ENCODE results near the gene P4HA2. TPM values are rescaled to one million over a fixed set of nuclear protein-coding genes. Genes with fewer than 3 reads are reported as not detected.
"Not testable (repeated sequence)": the region's sequence is repeated elsewhere in the genome, so short reads cannot be mapped to it uniquely, and the experiment has no call there.

The P4HA2 gene
- total and polyA plus RNA-seq, 8 donors: 22.5 to 81.9 (median 34.1) TPM

GRCh38 chr5:132147663-132148062, 80.0 kb downstream of the P4HA2 start:
- ATAC-seq (no peak), DNase-seq (no peak)
- intact Hi-C loops (cut with DNase I): no loop called here

GRCh38 chr5:132145326-132145725, 82.3 kb downstream of the P4HA2 start:
- H3K27me3 ChIP-seq; H3K36me3 ChIP-seq; intact Hi-C loops (cut with DNase I); H3K27ac ChIP-seq; DNase-seq; ATAC-seq; H3K4me1 ChIP-seq; H3K4me3 ChIP-seq: not testable (repeated sequence)
- peaks cover 0 to 36% of the 10 kb centered on the region in 2 donors for H3K9me3 ChIP-seq

More at GRCh38 chr5:132147663-132148062, 80.0 kb downstream of the P4HA2 start:
- TF ChIP-seq, protein P1, sequence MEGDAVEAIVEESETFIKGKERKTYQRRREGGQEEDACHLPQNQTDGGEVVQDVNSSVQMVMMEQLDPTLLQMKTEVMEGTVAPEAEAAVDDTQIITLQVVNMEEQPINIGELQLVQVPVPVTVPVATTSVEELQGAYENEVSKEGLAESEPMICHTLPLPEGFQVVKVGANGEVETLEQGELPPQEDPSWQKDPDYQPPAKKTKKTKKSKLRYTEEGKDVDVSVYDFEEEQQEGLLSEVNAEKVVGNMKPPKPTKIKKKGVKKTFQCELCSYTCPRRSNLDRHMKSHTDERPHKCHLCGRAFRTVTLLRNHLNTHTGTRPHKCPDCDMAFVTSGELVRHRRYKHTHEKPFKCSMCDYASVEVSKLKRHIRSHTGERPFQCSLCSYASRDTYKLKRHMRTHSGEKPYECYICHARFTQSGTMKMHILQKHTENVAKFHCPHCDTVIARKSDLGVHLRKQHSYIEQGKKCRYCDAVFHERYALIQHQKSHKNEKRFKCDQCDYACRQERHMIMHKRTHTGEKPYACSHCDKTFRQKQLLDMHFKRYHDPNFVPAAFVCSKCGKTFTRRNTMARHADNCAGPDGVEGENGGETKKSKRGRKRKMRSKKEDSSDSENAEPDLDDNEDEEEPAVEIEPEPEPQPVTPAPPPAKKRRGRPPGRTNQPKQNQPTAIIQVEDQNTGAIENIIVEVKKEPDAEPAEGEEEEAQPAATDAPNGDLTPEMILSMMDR (IDR thresholded peaks at IDR 0.05): no peak
- Histone ChIP-seq H3K36me3 (no peaks in the 10 kb centered on the region), H3K27ac (no peak overlapping the region), H3K4me3 (no peak overlapping the region), H3K9me3 (peaks cover 0 to 36% of the 10 kb centered on the region in 2 donors), H3K27me3 (no peaks in the 10 kb centered on the region), H3K4me1 (no peaks in the 10 kb centered on the region)

- Histone ChIP-seq H3K4me1 (no peaks in the 10 kb centered on the region), H3K4me3 (no peak overlapping the region), H3K27ac (no peak overlapping the region), H3K9me3 (peaks cover 0 to 40% of the 10 kb centered on the region in 2 donors), H3K36me3 (no peaks in the 10 kb centered on the region), H3K27me3 (no peaks in the 10 kb centered on the region)
- intact Hi-C loops (cut with DNase I): no loop called here
- DNase-seq (no peak), ATAC-seq (no peak)
- TF ChIP-seq, protein P1 (IDR thresholded peaks at IDR 0.05): no peak
Observed at GRCh38 chr5:132143148-132143547, 84.5 kb downstream of the P4HA2 start.

DNA sequence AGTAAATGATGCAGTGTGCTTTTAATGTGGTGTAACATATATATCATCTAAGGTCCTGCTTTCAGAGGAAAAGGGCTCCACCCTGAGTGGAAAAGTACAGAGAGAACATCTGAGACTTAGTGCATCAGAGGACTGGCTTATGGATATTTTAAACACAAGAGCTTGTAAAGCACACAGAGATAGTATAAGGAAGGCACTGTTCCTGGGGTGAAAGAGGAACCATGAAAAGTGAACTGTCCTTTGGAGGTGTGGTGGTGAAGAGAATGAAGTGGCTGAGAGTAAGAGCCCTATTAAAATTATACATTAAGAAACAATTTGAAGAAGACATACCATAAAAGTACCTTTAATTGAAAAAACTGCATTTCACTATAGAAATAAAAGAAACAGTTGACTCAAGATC, 85.2 kb downstream of the P4HA2 start:
- intact Hi-C loops (cut with DNase I): no loop called here
- no peak for ATAC-seq

More for the DNA sequence above, 85.2 kb downstream of the P4HA2 start:
- peaks cover 0 to 40% of the 10 kb centered on the region in 2 donors for H3K9me3 ChIP-seq
- no peaks in the 10 kb centered on the region for H3K36me3 ChIP-seq
- no peaks in the 10 kb centered on the region for H3K27me3 ChIP-seq
- no peaks in the 10 kb centered on the region for H3K4me1 ChIP-seq
- H3K27ac ChIP-seq: no peak overlapping the region
- H3K4me3 ChIP-seq: no peak overlapping the region
- TF ChIP-seq, protein P1 (IDR thresholded peaks at IDR 0.05): no peak
- DNase-seq: no peak

Small RNAs within 50 kb of the gene (microRNA-seq; reads per million reads assigned to microRNA genes)
- gene MIR6830: 0 to 0.34 reads per million in 2 donors

Other genes with a start within 250 kb of the P4HA2 start
- 1 to 10 TPM in 1 of 2 donors, under 1 TPM in 1; 0.68 to 1.1 TPM for gene ACSL6, start 216.2 kb downstream of the P4HA2 start, total RNA-seq
- 1 to 10 TPM in 2 of 6 donors, under 1 TPM in 4; 0.45 to 1.3 (median 0.96) TPM for gene ACSL6, start 216.2 kb downstream of the P4HA2 start, polyA plus RNA-seq (ENCODE audit: insufficient read length in 6 of 6)
- not detected for gene IL3, start 167.2 kb downstream of the P4HA2 start, total RNA-seq
- not detected for gene IL3, start 167.2 kb downstream of the P4HA2 start, polyA plus RNA-seq (ENCODE audit: insufficient read length in 6 of 6)
- 1 to 10 TPM; 4.6 to 5.1 TPM for gene CSF2, start 154.1 kb downstream of the P4HA2 start, total RNA-seq
- under 1 TPM in 3 of 6 donors, not detected in 3; 0.18 to 0.44 (median 0.35) TPM for gene CSF2, start 154.1 kb downstream of the P4HA2 start, polyA plus RNA-seq (ENCODE audit: insufficient read length in 6 of 6)
- gene PDLIM4, start 29.8 kb upstream of the P4HA2 start, total RNA-seq: 10 to 100 TPM in 1 of 2 donors, 1 to 10 TPM in 1; 7.7 to 13.5 TPM
- gene PDLIM4, start 29.8 kb upstream of the P4HA2 start, polyA plus RNA-seq (ENCODE audit: insufficient read length in 6 of 6): 10 to 100 TPM in 3 of 6 donors, 1 to 10 TPM in 3; 8.5 to 13.1 (median 10.2) TPM
- 10 to 100 TPM in 1 of 2 donors, 1 to 10 TPM in 1; 1.0 to 10.3 TPM for gene SLC22A4, start 66.5 kb upstream of the P4HA2 start, total RNA-seq
- 1 to 10 TPM; 2.4 to 4.9 (median 3.4) TPM for gene SLC22A4, start 66.5 kb upstream of the P4HA2 start, polyA plus RNA-seq (ENCODE audit: insufficient read length in 6 of 6)
- 10 to 100 TPM in 1 of 2 donors, 1 to 10 TPM in 1; 9.5 to 10.4 TPM for gene SLC22A5, start 141.9 kb upstream of the P4HA2 start, total RNA-seq
- gene SLC22A5, start 141.9 kb upstream of the P4HA2 start, polyA plus RNA-seq (ENCODE audit: insufficient read length in 6 of 6): 10 to 100 TPM; 13.0 to 17.6 (median 14.4) TPM